ENCODE measurements around the gene FHL1. TPM values are rescaled to one million over a fixed set of nuclear protein-coding genes. Genes with fewer than 3 reads are reported as not detected.

FHL1 gene
- total RNA-seq, 1 experiment from 2014 or later: not detected

GRCh38 chrX:136209016-136209738 lies 61.8 kb downstream of the FHL1 start:
- Histone ChIP-seq H3K4me1 (ENCODE audit: low read length) (peaks cover 19% of the 10 kb centered on the region), H3K9me3 (ENCODE audit: low read length) (no peaks in the 10 kb centered on the region), H3K4me2 (ENCODE audit: low read depth, low read length, poor library complexity, severe bottlenecking) (no peak overlapping the region), H3K4me3 (ENCODE audit: low read length) (no peak overlapping the region), H3K36me3 (ENCODE audit: insufficient read depth, low read length) (no peaks in the 10 kb centered on the region), H3K79me2 (ENCODE audit: low read length) (no peaks in the 10 kb centered on the region), H3K9me2 (replicated peaks; ENCODE audit: insufficient read depth, low read length) (no peaks in the 10 kb centered on the region), H4K20me1 (ENCODE audit: insufficient read depth, low read depth, low read length) (no peaks in the 10 kb centered on the region), H3K9ac (ENCODE audit: low read length) (no peak overlapping the region), H2AFZ (ENCODE audit: low read length) (no peak overlapping the region), H3K27ac (ENCODE audit: low read length) (no peak overlapping the region), H3K27me3 (ENCODE audit: low read length) (no peaks in the 10 kb centered on the region)
- peak; percentile 75 for DNase-seq

- Histone ChIP-seq H3K36me3 (ENCODE audit: insufficient read depth, low read length) (no peaks in the 10 kb centered on the region), H2AFZ (ENCODE audit: low read length) (no peak overlapping the region), H3K4me3 (ENCODE audit: low read length) (no peak overlapping the region), H3K4me1 (ENCODE audit: low read length) (peaks cover 19% of the 10 kb centered on the region), H3K4me2 (ENCODE audit: low read depth, low read length, poor library complexity, severe bottlenecking) (peak overlapping the region; percentile 35), H3K9ac (ENCODE audit: low read length) (no peak overlapping the region), H4K20me1 (ENCODE audit: insufficient read depth, low read depth, low read length) (no peaks in the 10 kb centered on the region), H3K9me2 (replicated peaks; ENCODE audit: insufficient read depth, low read length) (no peaks in the 10 kb centered on the region), H3K9me3 (ENCODE audit: low read length) (no peaks in the 10 kb centered on the region), H3K27ac (ENCODE audit: low read length) (no peak overlapping the region), H3K27me3 (ENCODE audit: low read length) (no peaks in the 10 kb centered on the region), H3K79me2 (ENCODE audit: low read length) (no peaks in the 10 kb centered on the region)
- no peak for DNase-seq
Measured at GRCh38 chrX:136209751-136210150, 62.4 kb downstream of the FHL1 start.

- Histone ChIP-seq H4K20me1 (ENCODE audit: insufficient read depth, low read depth, low read length) (no peaks in the 10 kb centered on the region), H3K9me3 (ENCODE audit: low read length) (no peaks in the 10 kb centered on the region), H3K27ac (ENCODE audit: low read length) (no peak overlapping the region), H3K9ac (ENCODE audit: low read length) (0 out of 2 replicates have a peak overlapping the region, but pooled peaks have one; percentile 6), H3K27me3 (ENCODE audit: low read length) (no peaks in the 10 kb centered on the region), H3K36me3 (ENCODE audit: insufficient read depth, low read length) (no peaks in the 10 kb centered on the region), H3K4me2 (ENCODE audit: low read depth, low read length, poor library complexity, severe bottlenecking) (peak overlapping the region; percentile 38), H3K4me3 (ENCODE audit: low read length) (no peak overlapping the region), H3K79me2 (ENCODE audit: low read length) (no peaks in the 10 kb centered on the region), H3K4me1 (ENCODE audit: low read length) (peaks cover 19% of the 10 kb centered on the region), H2AFZ (ENCODE audit: low read length) (no peak overlapping the region), H3K9me2 (replicated peaks; ENCODE audit: insufficient read depth, low read length) (no peaks in the 10 kb centered on the region)
- DNase-seq: peak; percentile 72
Measured at GRCh38 chrX:136210243-136210642, 62.9 kb downstream of the FHL1 start.

GRCh38 chrX:136210806-136211205 lies 63.5 kb downstream of the FHL1 start:
- no peak for DNase-seq
- no peak overlapping the region for H3K4me3 ChIP-seq (ENCODE audit: low read length)
- no peak overlapping the region for H2AFZ ChIP-seq (ENCODE audit: low read length)
- no peaks in the 10 kb centered on the region for H3K79me2 ChIP-seq (ENCODE audit: low read length)
- no peaks in the 10 kb centered on the region for H4K20me1 ChIP-seq (ENCODE audit: insufficient read depth, low read depth, low read length)
- H3K9me2 ChIP-seq (replicated peaks; ENCODE audit: insufficient read depth, low read length): no peaks in the 10 kb centered on the region
- H3K36me3 ChIP-seq (ENCODE audit: insufficient read depth, low read length): no peaks in the 10 kb centered on the region
- H3K4me2 ChIP-seq (ENCODE audit: low read depth, low read length, poor library complexity, severe bottlenecking): peak overlapping the region; percentile 38
- peaks cover 19% of the 10 kb centered on the region for H3K4me1 ChIP-seq (ENCODE audit: low read length)
- no peaks in the 10 kb centered on the region for H3K9me3 ChIP-seq (ENCODE audit: low read length)
- no peaks in the 10 kb centered on the region for H3K27me3 ChIP-seq (ENCODE audit: low read length)
- H3K27ac ChIP-seq (ENCODE audit: low read length): no peak overlapping the region
- H3K9ac ChIP-seq (ENCODE audit: low read length): no peak overlapping the region

- Histone ChIP-seq H2AFZ (ENCODE audit: low read length) (no peak overlapping the region), H3K4me3 (ENCODE audit: low read length) (no peak overlapping the region), H3K4me1 (ENCODE audit: low read length) (peaks cover 19% of the 10 kb centered on the region), H3K79me2 (ENCODE audit: low read length) (no peaks in the 10 kb centered on the region), H3K27ac (ENCODE audit: low read length) (no peak overlapping the region), H3K9ac (ENCODE audit: low read length) (no peak overlapping the region), H4K20me1 (ENCODE audit: insufficient read depth, low read depth, low read length) (no peaks in the 10 kb centered on the region), H3K36me3 (ENCODE audit: insufficient read depth, low read length) (no peaks in the 10 kb centered on the region), H3K9me3 (ENCODE audit: low read length) (no peaks in the 10 kb centered on the region), H3K9me2 (replicated peaks; ENCODE audit: insufficient read depth, low read length) (no peaks in the 10 kb centered on the region), H3K4me2 (ENCODE audit: low read depth, low read length, poor library complexity, severe bottlenecking) (no peak overlapping the region), H3K27me3 (ENCODE audit: low read length) (no peaks in the 10 kb centered on the region)
- no peak for DNase-seq
Measured at GRCh38 chrX:136211766-136212556, 64.6 kb downstream of the FHL1 start.

- no peak overlapping the region for H2AFZ ChIP-seq (ENCODE audit: low read length)
- no peaks in the 10 kb centered on the region for H3K27me3 ChIP-seq (ENCODE audit: low read length)
- no peaks in the 10 kb centered on the region for H3K36me3 ChIP-seq (ENCODE audit: insufficient read depth, low read length)
- H4K20me1 ChIP-seq (ENCODE audit: insufficient read depth, low read depth, low read length): no peaks in the 10 kb centered on the region
- no peak overlapping the region for H3K27ac ChIP-seq (ENCODE audit: low read length)
- H3K9ac ChIP-seq (ENCODE audit: low read length): no peak overlapping the region
- no peaks in the 10 kb centered on the region for H3K9me2 ChIP-seq (replicated peaks; ENCODE audit: insufficient read depth, low read length)
- H3K4me1 ChIP-seq (ENCODE audit: low read length): peaks cover 19% of the 10 kb centered on the region
- no peak for DNase-seq
- H3K79me2 ChIP-seq (ENCODE audit: low read length): no peaks in the 10 kb centered on the region
- no peak overlapping the region for H3K4me2 ChIP-seq (ENCODE audit: low read depth, low read length, poor library complexity, severe bottlenecking)
- no peak overlapping the region for H3K4me3 ChIP-seq (ENCODE audit: low read length)
- no peaks in the 10 kb centered on the region for H3K9me3 ChIP-seq (ENCODE audit: low read length)
Measured at GRCh38 chrX:136212557-136213111, 65.3 kb downstream of the FHL1 start.

- H3K4me3 ChIP-seq (ENCODE audit: low read length): no peak overlapping the region
- no peak overlapping the region for H3K4me2 ChIP-seq (ENCODE audit: low read depth, low read length, poor library complexity, severe bottlenecking)
- H3K27me3 ChIP-seq (ENCODE audit: low read length): no peaks in the 10 kb centered on the region
- no peaks in the 10 kb centered on the region for H3K9me3 ChIP-seq (ENCODE audit: low read length)
- DNase-seq: no peak
- no peak overlapping the region for H2AFZ ChIP-seq (ENCODE audit: low read length)
- no peaks in the 10 kb centered on the region for H3K9me2 ChIP-seq (replicated peaks; ENCODE audit: insufficient read depth, low read length)
- H3K27ac ChIP-seq (ENCODE audit: low read length): no peak overlapping the region
- peaks cover 18% of the 10 kb centered on the region for H3K4me1 ChIP-seq (ENCODE audit: low read length)
- no peaks in the 10 kb centered on the region for H4K20me1 ChIP-seq (ENCODE audit: insufficient read depth, low read depth, low read length)
- 0 out of 2 replicates have a peak, but pooled peaks cover under 1% of the 10 kb centered on the region for H3K36me3 ChIP-seq (ENCODE audit: insufficient read depth, low read length)
- no peaks in the 10 kb centered on the region for H3K79me2 ChIP-seq (ENCODE audit: low read length)
- H3K9ac ChIP-seq (ENCODE audit: low read length): no peak overlapping the region
Measured at GRCh38 chrX:136214551-136214950, 67.2 kb downstream of the FHL1 start.

- no peak overlapping the region for H3K9ac ChIP-seq (ENCODE audit: low read length)
- peaks cover 4% of the 10 kb centered on the region; the same call in 1 of the 2 replicates for H3K36me3 ChIP-seq (ENCODE audit: insufficient read depth, low read length)
- no peak overlapping the region for H3K27ac ChIP-seq (ENCODE audit: low read length)
- H3K4me1 ChIP-seq (ENCODE audit: low read length): peaks cover 8% of the 10 kb centered on the region
- H3K27me3 ChIP-seq (ENCODE audit: low read length): no peaks in the 10 kb centered on the region
- no peak for DNase-seq
- H3K9me3 ChIP-seq (ENCODE audit: low read length): no peaks in the 10 kb centered on the region
- no peaks in the 10 kb centered on the region for H3K9me2 ChIP-seq (replicated peaks; ENCODE audit: insufficient read depth, low read length)
- H2AFZ ChIP-seq (ENCODE audit: low read length): no peak overlapping the region
- no peaks in the 10 kb centered on the region for H3K79me2 ChIP-seq (ENCODE audit: low read length)
- H3K4me2 ChIP-seq (ENCODE audit: low read depth, low read length, poor library complexity, severe bottlenecking): no peak overlapping the region
- H4K20me1 ChIP-seq (ENCODE audit: insufficient read depth, low read depth, low read length): no peaks in the 10 kb centered on the region
- no peak overlapping the region for H3K4me3 ChIP-seq (ENCODE audit: low read length)
Measured at GRCh38 chrX:136215559-136215958, 68.2 kb downstream of the FHL1 start.
